HL-60/S4 (cell line): ENCODE measurements around the gene HGFAC.

ENCODE experiments used
- in situ Hi-C: fragments of 300-500 bp; cut with MboI; formaldehyde crosslinking; loops from 2 replicates; pipeline ENCODE4 v1.14.3; 2022; ENCODE audit warnings: low sequenced_read_pairs

Gene HGFAC

DNA sequence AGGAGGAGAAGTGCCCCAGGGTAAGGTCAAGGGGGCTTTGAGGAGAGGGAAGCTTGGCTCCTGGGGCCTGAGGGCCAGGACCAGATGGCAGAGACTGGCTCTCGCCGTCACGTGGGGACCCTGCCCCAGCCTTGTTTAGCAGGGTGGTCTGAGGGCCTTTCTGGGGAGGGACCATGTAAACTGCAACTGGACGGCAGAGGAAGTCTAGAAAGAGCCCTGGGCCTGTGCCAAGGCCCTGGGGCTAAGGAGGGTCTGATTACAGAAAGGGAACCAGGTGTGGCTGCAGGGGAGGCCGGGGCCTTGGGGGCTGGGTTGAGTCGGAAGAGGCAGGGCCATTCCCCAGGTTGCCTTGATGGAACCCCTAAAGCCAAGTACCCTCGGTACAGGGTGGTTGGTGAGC is 1.8 kb upstream of the HGFAC start:
- in situ Hi-C loops, result loop anchor here (10.0 kb wide), 1 partner anchor 95 kb away; no protein-coding TSS in a partner anchor

DNA sequence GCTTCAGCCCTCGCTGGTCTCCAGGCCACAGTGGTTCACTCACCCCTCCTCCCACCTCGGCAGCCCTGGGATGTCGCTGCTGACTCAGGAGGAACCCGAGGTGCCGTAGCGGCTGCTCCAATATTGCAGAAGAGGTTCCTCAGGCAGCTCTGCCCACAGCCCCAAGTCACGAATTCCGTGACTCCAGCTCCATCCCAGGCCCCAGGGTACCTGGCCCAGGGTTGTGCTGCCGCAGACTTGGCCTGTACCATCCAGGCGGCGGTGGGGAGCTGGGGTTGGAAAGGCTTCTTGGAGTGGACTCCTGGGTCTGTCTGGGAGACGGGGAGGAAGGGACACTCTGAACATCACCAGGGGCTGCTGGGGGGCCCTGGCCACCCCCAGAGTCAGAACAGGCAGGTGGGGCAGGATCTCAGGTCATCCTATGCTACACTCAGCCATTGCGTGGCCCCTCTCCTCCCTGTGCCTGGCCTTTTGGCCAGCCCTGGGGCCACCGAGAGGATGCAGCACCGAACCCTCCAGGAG is 728 bp upstream of the HGFAC start:
- in situ Hi-C loops, result loop anchor here (10.0 kb wide), 1 partner anchor 96 kb away; no protein-coding TSS in a partner anchor

DNA sequence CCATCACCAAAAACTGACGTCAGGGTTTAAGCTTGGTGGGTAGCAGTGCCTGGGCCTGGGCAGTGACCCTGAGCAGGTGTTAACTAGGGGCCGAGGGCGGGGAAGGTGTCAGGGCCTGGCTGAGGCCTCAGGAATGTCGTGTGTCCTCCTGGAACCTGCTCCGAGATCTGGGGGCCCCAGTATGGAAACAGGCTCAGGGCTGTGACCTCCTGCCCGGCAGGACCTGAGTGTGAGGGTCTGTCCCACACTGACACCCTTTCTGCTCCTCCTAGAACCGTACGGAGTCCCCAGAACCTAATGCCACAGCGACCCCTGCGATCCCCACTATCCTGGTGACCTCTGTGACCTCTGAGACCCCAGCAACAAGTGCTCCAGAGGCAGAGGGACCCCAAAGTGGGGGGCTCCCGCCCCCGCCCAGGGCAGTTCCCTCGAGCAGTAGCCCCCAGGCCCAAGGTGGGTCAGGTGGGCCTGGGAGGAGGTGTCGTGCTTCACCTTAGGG is 741 bp downstream of the HGFAC start:
- in situ Hi-C loops, result loop anchor here (10.0 kb wide), 1 partner anchor 98 kb away; no protein-coding TSS in a partner anchor

DNA sequence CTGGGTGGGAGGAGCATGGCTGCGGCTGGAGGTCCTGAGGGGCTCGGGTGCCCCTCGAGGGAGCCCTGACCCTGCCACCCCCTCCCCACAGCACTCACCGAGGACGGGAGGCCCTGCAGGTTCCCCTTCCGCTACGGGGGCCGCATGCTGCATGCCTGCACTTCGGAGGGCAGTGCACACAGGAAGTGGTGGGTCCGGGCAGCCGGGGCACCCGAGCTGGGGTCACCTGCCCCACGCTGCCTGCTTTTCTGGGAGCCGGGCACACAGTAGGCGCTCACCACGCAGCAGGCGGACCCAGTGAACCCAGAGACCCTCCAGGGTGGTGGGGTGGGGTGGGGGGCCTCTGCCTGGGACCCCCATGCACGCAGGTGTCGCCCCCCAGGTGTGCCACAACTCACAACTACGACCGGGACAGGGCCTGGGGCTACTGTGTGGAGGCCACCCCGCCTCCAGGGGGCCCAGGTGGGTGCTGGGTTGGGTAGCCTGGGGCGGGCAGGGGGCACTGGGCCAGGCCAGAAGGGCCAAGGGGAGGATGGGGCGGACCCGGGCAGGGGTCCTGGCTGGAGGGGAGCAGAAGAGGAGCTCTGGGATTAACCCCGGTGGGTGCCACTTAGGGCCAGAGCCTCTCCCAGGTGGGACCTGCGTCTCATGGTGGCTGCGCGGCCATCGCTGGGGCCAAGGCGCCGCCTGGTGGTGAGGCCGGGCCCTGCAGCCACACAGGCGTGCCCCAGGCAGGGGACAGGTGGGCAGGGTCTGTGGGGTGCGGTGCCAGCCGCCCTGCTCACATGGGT is 1.4 kb downstream of the HGFAC start:
- in situ Hi-C loops, result loop anchor here (10.0 kb wide), 1 partner anchor 98 kb away; no protein-coding TSS in a partner anchor

DNA sequence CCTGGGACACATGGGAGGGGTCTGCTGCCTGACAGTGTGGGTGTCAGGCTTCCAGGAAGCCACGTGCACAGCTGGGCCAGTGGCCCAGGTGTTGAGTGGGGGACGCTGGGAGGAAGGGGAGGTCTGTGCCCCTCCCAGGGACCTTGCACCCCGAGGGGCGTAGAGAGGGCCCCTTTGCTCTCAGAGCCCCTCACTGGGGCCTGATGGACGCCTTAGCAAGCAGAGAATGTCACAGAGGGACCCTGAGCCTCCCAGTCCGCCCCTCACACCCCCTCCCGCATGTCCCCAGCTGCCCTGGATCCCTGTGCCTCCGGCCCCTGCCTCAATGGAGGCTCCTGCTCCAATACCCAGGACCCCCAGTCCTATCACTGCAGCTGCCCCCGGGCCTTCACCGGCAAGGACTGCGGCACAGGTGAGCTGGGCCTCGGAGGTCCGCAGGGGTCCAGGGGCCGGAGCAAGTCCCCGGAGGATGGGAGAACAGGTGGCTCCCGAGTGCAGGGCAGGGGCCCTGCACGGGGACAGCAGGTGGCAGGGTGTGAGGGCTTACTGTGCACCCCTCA is 2.1 kb downstream of the HGFAC start:
- in situ Hi-C loops, result loop anchor here (10.0 kb wide), 1 partner anchor 99 kb away; no protein-coding TSS in a partner anchor

DNA sequence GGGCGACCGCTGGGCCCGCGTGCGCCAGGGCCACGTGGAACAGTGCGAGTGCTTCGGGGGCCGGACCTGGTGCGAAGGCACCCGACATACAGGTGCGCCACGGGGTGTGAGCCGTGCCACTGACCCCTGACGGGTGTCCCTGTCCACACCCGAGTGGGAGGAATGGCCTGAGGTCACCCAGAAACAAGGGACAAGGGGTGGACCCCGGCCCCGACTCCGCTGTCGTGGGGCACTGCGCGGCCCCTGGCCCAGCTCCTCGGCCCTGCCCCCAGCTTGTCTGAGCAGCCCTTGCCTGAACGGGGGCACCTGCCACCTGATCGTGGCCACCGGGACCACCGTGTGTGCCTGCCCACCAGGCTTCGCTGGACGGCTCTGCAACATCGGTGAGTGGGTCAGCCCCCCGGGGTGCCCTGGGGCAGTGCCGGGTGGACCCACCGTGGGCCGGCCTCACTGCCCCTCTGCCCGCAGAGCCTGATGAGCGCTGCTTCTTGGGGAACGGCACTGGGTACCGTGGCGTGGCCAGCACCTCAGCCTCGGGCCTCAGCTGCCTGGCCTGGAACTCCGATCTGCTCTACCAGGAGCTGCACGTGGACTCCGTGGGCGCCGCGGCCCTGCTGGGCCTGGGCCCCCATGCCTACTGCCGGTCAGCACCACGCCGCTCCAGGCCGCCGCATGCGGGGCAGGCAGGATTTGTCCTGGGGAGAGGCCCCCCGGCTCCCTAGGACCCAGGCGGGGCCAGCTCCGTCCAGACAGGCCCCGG is 2.8 kb downstream of the HGFAC start:
- in situ Hi-C loops, result loop anchor here (10.0 kb wide), 1 partner anchor 100 kb away; no protein-coding TSS in a partner anchor

DNA sequence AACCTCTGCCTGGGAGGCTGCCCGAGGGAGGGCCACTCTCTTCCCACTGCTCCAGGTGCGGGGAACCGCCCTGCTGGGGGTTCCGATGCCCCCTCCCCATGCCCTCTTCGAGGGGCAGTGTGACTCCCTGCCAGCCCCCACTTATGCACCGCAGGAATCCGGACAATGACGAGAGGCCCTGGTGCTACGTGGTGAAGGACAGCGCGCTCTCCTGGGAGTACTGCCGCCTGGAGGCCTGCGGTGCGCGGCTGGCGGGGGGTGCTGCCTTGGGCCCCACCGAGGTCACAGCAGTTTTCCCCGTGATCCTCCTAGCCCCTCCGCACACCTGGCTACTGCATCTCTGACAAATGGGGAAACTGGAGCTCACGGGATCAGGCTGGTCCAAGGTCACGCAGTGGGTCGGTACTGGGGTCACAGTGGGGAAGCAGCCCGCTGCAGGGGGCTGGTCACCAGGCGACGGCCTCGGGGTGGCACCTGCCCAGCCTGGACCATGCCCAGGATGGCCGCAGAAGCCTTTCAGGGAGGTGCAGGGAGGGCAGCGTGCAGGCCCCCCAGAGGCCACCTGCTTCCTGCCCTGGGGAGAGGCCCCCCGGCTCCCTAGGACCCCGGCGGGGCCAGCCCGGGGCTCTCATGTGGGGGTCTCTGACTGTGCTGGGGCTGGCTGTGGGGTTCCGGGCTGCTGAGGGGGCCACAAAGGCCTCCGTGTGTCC is 3.5 kb downstream of the HGFAC start:
- in situ Hi-C loops, result loop anchor here (10.0 kb wide), 1 partner anchor 100 kb away; no protein-coding TSS in a partner anchor

DNA sequence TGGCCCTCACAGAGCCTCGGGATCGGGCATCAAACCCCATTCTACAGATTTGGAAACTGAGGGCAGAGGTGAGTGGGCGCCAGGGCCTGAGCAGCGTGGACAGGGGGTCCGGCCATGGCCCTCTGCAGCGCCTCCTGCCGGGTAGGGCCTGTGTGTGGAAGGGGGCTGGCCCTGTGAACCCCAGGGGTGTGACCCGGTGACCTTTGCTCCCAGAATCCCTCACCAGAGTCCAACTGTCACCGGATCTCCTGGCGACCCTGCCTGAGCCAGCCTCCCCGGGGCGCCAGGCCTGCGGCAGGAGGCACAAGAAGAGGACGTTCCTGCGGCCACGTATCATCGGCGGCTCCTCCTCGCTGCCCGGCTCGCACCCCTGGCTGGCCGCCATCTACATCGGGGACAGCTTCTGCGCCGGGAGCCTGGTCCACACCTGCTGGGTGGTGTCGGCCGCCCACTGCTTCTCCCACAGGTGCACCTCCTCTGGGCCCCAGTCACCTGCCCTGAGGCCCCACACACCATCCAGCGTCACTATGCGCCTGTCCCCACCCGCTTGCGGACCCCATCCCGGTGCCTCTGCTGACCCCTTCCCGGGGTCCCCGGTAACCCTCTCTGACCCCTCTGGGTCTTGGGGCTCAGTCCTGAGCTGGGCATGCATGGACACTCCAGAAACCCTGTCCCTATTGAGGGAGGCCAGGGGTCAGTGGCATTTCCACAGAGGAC is 4.2 kb downstream of the HGFAC start:
- in situ Hi-C loops, result loop anchor here (10.0 kb wide), 1 partner anchor 101 kb away; no protein-coding TSS in a partner anchor

DNA sequence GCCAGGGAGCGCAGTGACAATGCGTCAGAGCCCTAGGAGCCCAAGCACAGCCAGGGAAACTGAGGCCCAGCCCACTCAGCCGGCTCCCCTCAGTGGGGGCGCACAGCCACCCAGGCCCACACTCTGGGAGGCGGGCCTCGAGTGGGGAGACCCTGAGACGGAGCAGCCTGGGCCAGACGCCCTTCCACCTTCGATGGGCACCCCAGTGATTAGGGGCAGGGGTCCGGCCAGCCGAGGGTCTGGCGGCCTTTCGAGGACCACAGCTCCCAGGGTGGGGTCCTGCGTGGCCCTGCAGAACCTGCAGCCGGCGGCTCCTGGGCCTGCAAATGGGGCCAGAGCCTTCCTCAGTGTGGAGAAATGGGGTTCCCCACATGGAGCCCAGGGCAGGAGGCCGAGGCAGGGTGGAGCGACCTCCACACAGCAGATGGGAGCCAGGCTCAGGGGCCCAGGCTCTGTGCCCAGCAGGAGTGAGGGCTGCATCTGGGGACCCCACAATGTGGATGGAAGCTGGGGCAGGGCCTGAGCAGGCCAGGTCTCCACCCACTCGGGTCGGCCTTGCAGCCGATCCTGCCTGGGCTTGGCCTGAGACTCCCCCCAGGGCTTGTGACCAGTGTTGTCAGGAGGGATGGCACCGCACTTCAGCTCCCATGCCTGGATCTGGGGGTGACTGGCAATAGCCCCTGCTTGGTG is 5.0 kb downstream of the HGFAC start:
- in situ Hi-C loops, result loop anchor here (10.0 kb wide), 1 partner anchor 102 kb away; no protein-coding TSS in a partner anchor

DNA sequence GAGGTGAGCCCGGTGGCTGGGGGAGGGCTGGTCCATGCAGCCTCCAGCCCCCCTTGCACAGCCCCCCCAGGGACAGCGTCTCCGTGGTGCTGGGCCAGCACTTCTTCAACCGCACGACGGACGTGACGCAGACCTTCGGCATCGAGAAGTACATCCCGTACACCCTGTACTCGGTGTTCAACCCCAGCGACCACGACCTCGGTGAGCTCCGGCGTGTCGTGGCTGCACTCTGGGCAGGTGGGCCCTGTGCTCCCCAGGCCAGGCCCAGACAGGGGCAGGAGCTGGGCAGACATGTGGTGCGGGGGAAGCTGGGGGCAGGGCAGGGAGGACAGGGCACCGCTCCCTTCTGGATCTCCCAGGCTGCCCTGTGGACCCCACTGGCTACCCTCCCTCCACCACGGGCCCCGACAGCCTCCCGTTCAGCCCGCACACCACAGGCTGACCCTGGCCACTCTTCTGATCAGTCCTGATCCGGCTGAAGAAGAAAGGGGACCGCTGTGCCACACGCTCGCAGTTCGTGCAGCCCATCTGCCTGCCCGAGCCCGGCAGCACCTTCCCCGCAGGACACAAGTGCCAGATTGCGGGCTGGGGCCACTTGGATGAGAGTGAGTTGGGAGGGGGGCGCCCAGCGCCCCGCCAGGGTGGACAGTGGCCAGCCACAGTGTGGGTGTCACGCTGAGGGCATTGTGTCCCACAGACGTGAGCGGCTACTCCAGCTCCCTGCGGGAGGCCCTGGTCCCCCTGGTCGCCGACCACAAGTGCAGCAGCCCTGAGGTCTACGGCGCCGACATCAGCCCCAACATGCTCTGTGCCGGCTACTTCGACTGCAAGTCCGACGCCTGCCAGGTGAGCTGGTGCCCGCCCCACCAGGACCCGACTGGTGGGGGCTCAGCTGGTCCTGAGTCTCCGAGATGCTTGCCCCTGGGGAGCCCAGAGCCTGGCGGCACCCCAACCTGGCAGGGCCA is 5.9 kb downstream of the HGFAC start:
- in situ Hi-C loops, result loop anchor here (10.0 kb wide), 1 partner anchor 103 kb away; no protein-coding TSS in a partner anchor

DNA sequence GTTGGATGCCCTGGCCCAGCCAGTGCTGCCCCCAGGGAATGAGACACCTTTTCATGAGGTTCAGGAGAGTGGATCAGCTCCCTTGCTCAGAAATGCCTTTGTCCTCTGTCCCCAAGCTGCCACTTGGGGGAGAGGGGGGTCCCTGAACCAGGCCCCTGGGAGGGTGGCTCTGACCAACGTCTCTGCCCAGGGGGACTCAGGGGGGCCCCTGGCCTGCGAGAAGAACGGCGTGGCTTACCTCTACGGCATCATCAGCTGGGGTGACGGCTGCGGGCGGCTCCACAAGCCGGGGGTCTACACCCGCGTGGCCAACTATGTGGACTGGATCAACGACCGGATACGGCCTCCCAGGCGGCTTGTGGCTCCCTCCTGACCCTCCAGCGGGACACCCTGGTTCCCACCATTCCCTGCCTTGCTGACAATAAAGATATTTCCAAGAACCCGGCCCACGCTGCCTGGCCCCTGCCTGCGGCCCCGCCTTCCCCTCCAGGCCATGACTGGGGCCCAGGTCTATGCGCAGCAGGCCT is 7.3 kb downstream of the HGFAC start:
- in situ Hi-C loops, result loop anchor here (10.0 kb wide), 1 partner anchor 104 kb away; no protein-coding TSS in a partner anchor

DNA sequence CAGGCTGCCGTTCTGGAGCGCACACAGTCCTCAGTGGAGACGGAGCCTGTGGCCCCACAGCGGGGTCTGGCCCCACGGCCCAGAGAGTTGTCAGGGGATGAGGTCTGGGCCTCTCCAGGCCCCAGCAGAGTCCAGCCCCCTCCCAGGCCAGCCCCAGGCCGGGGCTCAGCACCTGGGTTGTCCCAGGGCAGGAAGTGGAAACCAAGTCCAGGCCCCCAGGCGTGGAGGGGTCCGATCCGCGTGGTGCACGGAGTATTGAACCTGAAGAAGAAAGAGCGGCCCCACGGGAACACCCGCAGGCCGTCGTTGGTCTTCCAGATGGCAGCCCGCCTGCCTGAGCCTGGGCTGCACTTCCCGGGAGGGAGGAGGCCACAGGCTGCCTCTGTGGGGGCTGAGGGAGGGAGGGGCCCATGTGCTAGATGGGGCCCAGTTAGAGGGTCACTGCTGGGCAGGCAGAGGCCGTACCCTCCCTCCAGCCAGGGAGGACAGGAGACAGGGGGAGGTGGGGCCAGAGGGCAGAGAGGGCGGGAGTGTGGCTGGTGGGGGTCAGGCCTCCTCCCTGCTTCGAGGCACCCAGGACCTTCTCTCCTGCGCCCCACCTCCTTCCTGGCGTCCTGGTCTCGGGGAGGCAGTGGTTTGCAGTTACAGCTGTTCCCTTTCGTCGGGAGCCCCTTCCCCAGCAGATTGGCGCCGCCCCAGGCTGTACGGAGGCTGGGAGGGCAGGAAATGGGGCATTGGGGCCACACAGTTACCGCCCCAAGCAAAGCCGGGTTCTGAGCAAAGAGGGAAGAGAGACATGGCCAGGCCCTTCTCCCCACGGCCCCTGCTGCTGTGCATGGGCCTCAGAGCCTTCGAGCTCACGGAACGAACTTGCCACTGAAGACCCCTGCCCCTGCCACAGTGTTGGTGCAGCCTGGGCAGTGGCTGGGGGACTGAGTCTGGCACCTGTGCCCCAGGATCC is 8.1 kb downstream of the HGFAC start:
- in situ Hi-C loops, result loop anchor here (10.0 to 25.0 kb wide), 2 partner anchors 105 to 338 kb away; no protein-coding TSS in a partner anchor

DNA sequence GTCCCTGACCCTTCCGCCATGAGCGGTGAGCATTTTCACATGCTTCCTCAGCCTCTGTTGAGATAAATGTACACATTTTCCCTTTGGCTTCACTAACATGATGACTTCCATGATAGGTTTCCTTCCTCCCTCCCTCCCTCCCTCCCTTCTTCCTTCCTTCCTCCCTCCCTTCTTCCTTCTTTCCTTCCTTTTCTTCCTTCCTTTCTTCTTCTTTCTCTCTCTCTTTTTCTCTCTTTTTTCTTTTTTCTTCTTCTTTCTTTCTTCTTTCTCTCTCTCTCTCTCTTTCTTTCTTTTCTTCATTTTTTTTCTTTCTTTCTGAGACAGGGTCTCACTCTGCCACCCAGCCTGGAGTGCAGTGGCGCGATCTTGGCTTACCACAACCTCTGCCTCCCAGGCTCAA is 8.9 kb downstream of the HGFAC start:
- in situ Hi-C loops, result loop anchor here (25.0 kb wide), 1 partner anchor 338 kb away; no protein-coding TSS in a partner anchor

DNA sequence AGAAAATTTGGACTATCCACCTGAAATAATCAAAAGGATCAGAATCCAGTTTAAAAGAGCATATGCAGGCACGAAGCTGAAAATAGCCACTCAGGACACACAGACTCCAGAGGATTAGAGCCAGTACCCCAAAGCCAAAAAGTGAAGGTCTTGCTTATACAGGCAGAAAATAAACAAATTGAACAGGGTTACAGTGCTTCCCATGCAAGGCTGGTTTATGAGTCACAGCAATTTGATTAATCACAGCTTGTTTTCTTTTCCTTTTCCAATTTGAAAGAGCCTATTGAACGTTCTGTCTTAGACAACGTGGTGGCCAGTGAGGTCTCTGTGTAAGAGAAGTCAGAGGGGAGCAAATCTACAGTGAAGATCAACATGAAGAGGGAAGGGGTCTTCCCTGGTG is 10.2 kb downstream of the HGFAC start:
- in situ Hi-C loops, result loop anchor here (25.0 kb wide), 1 partner anchor 340 kb away; no protein-coding TSS in a partner anchor

DNA sequence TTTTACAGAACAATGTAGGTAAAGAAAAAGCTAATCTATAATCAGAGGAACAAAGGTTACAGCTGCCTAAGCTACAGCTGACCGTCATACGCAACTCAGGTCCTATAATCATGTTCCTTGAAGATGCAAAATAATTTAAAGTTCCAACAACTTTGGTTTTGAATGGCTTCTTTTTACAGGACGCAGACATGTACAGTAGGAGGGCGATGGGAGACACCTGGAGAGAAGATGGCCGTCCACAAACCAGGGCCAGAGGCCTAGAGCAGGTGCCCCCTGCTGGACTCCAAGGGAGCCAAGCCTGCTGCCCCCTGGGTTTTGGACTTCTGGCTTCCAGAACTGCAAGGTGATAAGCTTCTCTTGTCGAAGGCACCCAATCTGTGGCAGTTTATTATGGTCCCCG is 10.6 kb downstream of the HGFAC start:
- in situ Hi-C loops, result loop anchor here (25.0 kb wide), 1 partner anchor 340 kb away; no protein-coding TSS in a partner anchor

DNA sequence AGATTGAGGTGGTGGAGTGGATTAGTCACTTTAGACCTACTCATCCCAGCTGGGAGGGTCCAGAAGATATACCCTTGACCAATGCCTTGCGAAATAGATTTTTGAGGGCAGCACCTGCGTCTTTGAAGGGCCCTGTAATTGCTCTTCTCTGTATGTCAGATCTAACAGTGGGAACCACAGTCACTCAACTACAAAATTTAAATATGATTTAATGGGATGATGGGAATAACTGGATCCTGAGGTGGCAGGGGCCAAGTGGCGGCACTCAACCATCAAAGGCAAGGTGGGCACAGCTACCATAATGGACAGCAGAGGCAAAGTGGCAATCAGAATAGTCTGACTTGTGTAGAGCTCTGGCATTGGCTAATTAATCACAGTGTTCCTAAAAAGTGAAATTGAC is 13.8 kb downstream of the HGFAC start:
- in situ Hi-C loops, result loop anchor here (25.0 kb wide), 1 partner anchor 343 kb away; no protein-coding TSS in a partner anchor
